KMS-11 (cell line): ENCODE results near the gene ULBP3.

Experiments
- H2AFZ ChIP-seq: fragments of 200-600 bp; sonication (generic); 2 replicates; pipeline ENCODE4 v1.6.1; 2016; ENCODE audit warnings: antibody characterized with exemption, mixed run types, low read depth
- H3K27ac ChIP-seq: fragments of 200-600 bp; sonication (generic); 2 replicates; pipeline ENCODE4 v1.6.1; 2016; ENCODE audit warnings: mild to moderate bottlenecking, mixed run types
- H3K27me3 ChIP-seq: fragments of 200-600 bp; sonication (generic); 2 replicates; pipeline ENCODE4 v1.6.1; 2017; ENCODE audit warnings: mild to moderate bottlenecking, low read depth, mixed run types, moderate library complexity; ENCODE audit not compliant: insufficient read depth
- H3K36me3 ChIP-seq: fragments of 200-600 bp; sonication (generic); 2 replicates; pipeline ENCODE4 v1.6.1; 2017; ENCODE audit warnings: mild to moderate bottlenecking, mixed run types; ENCODE audit not compliant: insufficient read depth
- H3K4me1 ChIP-seq: fragments of 200-600 bp; sonication (generic); 2 replicates; pipeline ENCODE4 v1.6.1; 2016; ENCODE audit warnings: mild to moderate bottlenecking, low read depth, mixed run types; ENCODE audit not compliant: poor library complexity, severe bottlenecking
- H3K4me2 ChIP-seq: fragments of 200-600 bp; sonication (generic); 2 replicates; pipeline ENCODE4 v1.7.0; 2016; ENCODE audit warnings: mild to moderate bottlenecking, mixed run types
- H3K4me3 ChIP-seq: fragments of 200-600 bp; sonication (generic); IDR thresholded peaks from 2 replicates; pipeline ENCODE4 v1.6.1; 2017; ENCODE audit warnings: low read depth, low read length, mixed read lengths; ENCODE audit not compliant: insufficient read depth
- H3K79me2 ChIP-seq: fragments of 200-600 bp; sonication (generic); 2 replicates; pipeline ENCODE4 v1.6.1; 2016; ENCODE audit warnings: low read depth, mixed run types; ENCODE audit not compliant: insufficient read depth
- H3K9ac ChIP-seq: fragments of 200-600 bp; sonication (generic); 2 replicates; pipeline ENCODE4 v1.6.1; 2016; ENCODE audit warnings: mild to moderate bottlenecking, mixed run types
- H4K20me1 ChIP-seq: fragments of 200-600 bp; sonication (generic); 2 replicates; pipeline ENCODE4 v1.6.1; 2016; ENCODE audit warnings: mild to moderate bottlenecking, mixed run types; ENCODE audit not compliant: insufficient read depth
- TF ChIP-seq, protein P1 (sequence below): fragments of 200-600 bp; sonication (generic); conservative IDR thresholded peaks from 2 replicates; pipeline ENCODE4 v1.6.1; 2017; ENCODE audit warnings: low read depth, mild to moderate bottlenecking, antibody characterized with exemption, low read length, moderate library complexity, mixed read lengths

The ULBP3 gene

GRCh38 chr6:150029749-150030148 is 39.2 kb downstream of the ULBP3 start:
- Histone ChIP-seq H3K4me2 (no peak overlapping the region), H3K79me2 (no peaks in the 10 kb centered on the region), H3K27me3 (no peaks in the 10 kb centered on the region), H4K20me1 (no peaks in the 10 kb centered on the region), H3K4me1 (no peaks in the 10 kb centered on the region), H3K4me3 (no peak overlapping the region), H2AFZ (no peak overlapping the region), H3K27ac (no peak overlapping the region), H3K36me3 (no peaks in the 10 kb centered on the region), H3K9ac (no peak overlapping the region)
- TF ChIP-seq, protein P1, sequence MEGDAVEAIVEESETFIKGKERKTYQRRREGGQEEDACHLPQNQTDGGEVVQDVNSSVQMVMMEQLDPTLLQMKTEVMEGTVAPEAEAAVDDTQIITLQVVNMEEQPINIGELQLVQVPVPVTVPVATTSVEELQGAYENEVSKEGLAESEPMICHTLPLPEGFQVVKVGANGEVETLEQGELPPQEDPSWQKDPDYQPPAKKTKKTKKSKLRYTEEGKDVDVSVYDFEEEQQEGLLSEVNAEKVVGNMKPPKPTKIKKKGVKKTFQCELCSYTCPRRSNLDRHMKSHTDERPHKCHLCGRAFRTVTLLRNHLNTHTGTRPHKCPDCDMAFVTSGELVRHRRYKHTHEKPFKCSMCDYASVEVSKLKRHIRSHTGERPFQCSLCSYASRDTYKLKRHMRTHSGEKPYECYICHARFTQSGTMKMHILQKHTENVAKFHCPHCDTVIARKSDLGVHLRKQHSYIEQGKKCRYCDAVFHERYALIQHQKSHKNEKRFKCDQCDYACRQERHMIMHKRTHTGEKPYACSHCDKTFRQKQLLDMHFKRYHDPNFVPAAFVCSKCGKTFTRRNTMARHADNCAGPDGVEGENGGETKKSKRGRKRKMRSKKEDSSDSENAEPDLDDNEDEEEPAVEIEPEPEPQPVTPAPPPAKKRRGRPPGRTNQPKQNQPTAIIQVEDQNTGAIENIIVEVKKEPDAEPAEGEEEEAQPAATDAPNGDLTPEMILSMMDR, result no peak

- Histone ChIP-seq H3K27me3 (no peaks in the 10 kb centered on the region), H3K79me2 (no peaks in the 10 kb centered on the region), H3K4me3 (no peak overlapping the region), H2AFZ (no peak overlapping the region), H3K36me3 (no peaks in the 10 kb centered on the region), H3K4me1 (no peaks in the 10 kb centered on the region), H3K27ac (no peak overlapping the region), H4K20me1 (no peaks in the 10 kb centered on the region), H3K9ac (no peak overlapping the region), H3K4me2 (no peak overlapping the region)
- TF ChIP-seq, protein P1, result no peak
Measured at GRCh38 chr6:150029276-150029675, 39.6 kb downstream of the ULBP3 start.

DNA sequence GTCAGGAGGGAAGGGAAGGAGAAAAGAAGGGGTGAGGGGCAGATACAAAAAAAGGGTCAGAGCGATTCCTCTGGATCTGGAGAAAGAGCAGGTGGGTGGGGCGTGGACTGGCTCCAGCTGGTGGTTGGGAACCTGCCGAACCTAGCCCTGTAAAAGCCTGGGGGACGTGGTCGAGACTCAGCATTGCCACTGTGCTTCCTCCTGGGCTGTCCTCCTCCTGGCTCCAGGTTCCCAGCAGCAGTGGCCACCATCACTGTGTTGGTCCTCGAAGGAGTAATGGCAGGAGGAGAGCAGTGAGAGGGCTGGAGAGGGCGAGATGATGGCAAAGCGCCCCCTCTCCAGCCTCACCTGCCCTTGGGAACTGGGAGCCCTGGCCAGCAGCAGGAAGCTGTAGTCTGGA is 40.1 kb downstream of the ULBP3 start:
- Histone ChIP-seq H3K27ac (no peak overlapping the region), H3K27me3 (no peaks in the 10 kb centered on the region), H3K9ac (no peak overlapping the region), H3K79me2 (no peaks in the 10 kb centered on the region), H3K4me1 (no peaks in the 10 kb centered on the region), H2AFZ (no peak overlapping the region), H4K20me1 (no peaks in the 10 kb centered on the region), H3K36me3 (no peaks in the 10 kb centered on the region), H3K4me3 (no peak overlapping the region), H3K4me2 (no peak overlapping the region)
- TF ChIP-seq, protein P1, result no peak

DNA sequence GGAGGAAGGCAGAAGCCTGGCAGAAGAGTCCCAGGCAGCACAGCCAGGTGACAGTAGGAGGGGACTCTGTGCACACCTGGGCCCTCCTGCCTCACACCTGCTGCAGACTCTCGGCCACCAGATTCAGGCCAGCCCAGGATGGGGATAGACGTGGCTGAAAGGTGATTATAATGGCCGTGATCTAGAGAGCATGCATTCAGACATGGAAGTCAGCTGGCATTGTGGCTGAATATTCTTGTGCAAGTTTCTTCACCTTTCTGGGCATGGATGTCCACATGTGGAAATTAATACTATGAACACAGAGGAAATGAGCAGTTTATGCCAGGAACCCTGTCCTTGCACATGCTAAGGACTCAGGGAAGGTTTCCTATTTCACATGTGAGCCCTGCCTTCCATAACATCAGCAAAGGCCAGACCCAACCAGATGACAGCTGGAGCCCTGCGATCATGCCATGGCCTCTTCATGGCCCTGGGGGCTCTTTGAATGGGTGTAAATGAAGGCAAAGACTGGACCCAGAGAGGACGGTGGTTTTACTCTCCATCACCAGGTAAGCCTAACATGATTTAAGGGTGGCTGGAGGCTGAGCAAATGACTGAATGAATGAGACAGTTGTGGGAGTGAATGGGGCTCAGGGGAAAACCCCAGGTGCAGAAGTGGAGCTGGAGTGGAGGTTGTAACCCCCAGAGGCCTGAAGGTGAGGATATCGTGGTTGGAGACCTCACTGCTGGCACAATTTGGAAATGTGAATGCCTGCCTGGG is 40.9 kb downstream of the ULBP3 start:
- Histone ChIP-seq H3K4me2 (no peak overlapping the region), H3K4me3 (no peak overlapping the region), H3K9ac (no peak overlapping the region), H3K36me3 (no peaks in the 10 kb centered on the region), H3K27ac (no peak overlapping the region), H3K79me2 (no peaks in the 10 kb centered on the region), H2AFZ (no peak overlapping the region), H3K4me1 (no peaks in the 10 kb centered on the region), H4K20me1 (no peaks in the 10 kb centered on the region), H3K27me3 (no peaks in the 10 kb centered on the region)
- TF ChIP-seq, protein P1, result no peak
